Sigmoid colon (tissue), 4 donors: Measurements from ENCODE around the gene SPON1.

Source experiments
- EP300 ChIP-seq, 4 donors: sonication (generic); formaldehyde crosslinking; IDR thresholded peaks; one replicate each; pipeline ENCODE4 v1.6.1; 2017; ENCODE audit warnings: antibody characterized with exemption in 4 of 4
- POLR2A ChIP-seq, 2 donors: fragments of 450-650 bp; IDR thresholded peaks; one replicate each; pipeline ENCODE4 v1.6.1; 2016; ENCODE audit warnings: antibody characterized with exemption in 2 of 2, mild to moderate bottlenecking in 2 of 2, moderate library complexity in 2 of 2
- POLR2AphosphoS5 ChIP-seq, 4 donors: sonication (generic); formaldehyde crosslinking; IDR thresholded peaks; one replicate each; pipeline ENCODE4 v1.6.1; 2017; ENCODE audit warnings: antibody characterized with exemption in 4 of 4
- TF ChIP-seq, protein P1 (sequence below), 4 experiments: fragments of 450-650 bp in 3 of 4; fragments of 200-600 bp in 1 of 4; IDR thresholded peaks; one replicate each; pipeline ENCODE4 v1.5.1; 2016 to 2019; ENCODE audit warnings: antibody characterized with exemption in 4 of 4, mild to moderate bottlenecking in 3 of 4, moderate library complexity in 2 of 4

DNA sequence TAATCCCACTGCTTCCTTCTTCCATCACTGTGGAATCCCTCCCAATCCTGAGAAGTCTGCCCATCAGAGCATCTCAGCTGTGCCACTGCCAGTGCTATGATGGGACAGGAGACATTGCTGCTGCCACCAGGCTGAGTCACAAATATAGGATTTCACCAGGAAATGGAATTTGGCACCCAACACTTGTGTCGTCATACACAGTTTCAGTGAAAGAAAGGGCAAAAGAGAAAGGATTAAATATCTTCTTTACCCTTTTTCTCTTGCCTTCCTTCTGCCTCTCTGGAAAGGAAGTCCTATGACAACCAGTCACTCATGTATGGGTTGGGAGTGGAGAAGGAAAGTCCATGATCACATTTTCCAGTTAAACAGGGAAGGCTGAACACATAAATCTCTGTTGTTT, 133.4 kb downstream of the SPON1 start:
- no peak for TF ChIP-seq EP300 (IDR thresholded peaks at IDR 0.05)
- TF ChIP-seq, protein P1, sequence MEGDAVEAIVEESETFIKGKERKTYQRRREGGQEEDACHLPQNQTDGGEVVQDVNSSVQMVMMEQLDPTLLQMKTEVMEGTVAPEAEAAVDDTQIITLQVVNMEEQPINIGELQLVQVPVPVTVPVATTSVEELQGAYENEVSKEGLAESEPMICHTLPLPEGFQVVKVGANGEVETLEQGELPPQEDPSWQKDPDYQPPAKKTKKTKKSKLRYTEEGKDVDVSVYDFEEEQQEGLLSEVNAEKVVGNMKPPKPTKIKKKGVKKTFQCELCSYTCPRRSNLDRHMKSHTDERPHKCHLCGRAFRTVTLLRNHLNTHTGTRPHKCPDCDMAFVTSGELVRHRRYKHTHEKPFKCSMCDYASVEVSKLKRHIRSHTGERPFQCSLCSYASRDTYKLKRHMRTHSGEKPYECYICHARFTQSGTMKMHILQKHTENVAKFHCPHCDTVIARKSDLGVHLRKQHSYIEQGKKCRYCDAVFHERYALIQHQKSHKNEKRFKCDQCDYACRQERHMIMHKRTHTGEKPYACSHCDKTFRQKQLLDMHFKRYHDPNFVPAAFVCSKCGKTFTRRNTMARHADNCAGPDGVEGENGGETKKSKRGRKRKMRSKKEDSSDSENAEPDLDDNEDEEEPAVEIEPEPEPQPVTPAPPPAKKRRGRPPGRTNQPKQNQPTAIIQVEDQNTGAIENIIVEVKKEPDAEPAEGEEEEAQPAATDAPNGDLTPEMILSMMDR (IDR thresholded peaks at IDR 0.05) = no peak
- TF ChIP-seq POLR2A (IDR thresholded peaks at IDR 0.05) = no peak
- TF ChIP-seq POLR2AphosphoS5 (IDR thresholded peaks at IDR 0.05) = no peak
